Parathyroid adenoma (tissue), 2 donors: Measurements from ENCODE around the gene DCLK1.

Source experiments
- H2AFZ ChIP-seq: fragments of 300-600 bp; sonication (generic); one replicate; pipeline ENCODE4 v1.7.0; 2017; ENCODE audit warnings: antibody characterized with exemption, mild to moderate bottlenecking
- H3K27ac ChIP-seq: fragments of 300-600 bp; sonication (generic); one replicate; pipeline ENCODE4 v1.7.0; 2017
- H3K27me3 ChIP-seq: fragments of 300-600 bp; sonication (generic); one replicate; pipeline ENCODE4 v1.7.0; 2017; ENCODE audit warnings: low read length; ENCODE audit not compliant: control insufficient read depth, insufficient read depth
- H3K36me3 ChIP-seq: fragments of 300-600 bp; sonication (generic); one replicate; pipeline ENCODE4 v1.7.0; 2017; ENCODE audit warnings: low read length; ENCODE audit not compliant: control insufficient read depth, insufficient read depth
- H3K4me1 ChIP-seq: fragments of 300-600 bp; sonication (generic); one replicate; pipeline ENCODE4 v1.7.0; 2017; ENCODE audit warnings: control low read depth
- H3K4me2 ChIP-seq: fragments of 300-600 bp; sonication (generic); one replicate; pipeline ENCODE4 v1.7.0; 2017; ENCODE audit warnings: low read length
- H3K4me3 ChIP-seq: fragments of 300-600 bp; sonication (generic); one replicate; pipeline ENCODE4 v1.7.0; 2017; ENCODE audit warnings: low read depth, low read length
- H3K79me2 ChIP-seq: fragments of 300-600 bp; sonication (generic); one replicate; pipeline ENCODE4 v1.7.0; 2017; ENCODE audit warnings: control low read depth
- H3K9ac ChIP-seq: fragments of 300-600 bp; sonication (generic); one replicate; pipeline ENCODE4 v1.7.0; 2017; ENCODE audit warnings: mild to moderate bottlenecking
- H3K9me3 ChIP-seq: fragments of 300-600 bp; sonication (generic); one replicate; pipeline ENCODE4 v1.7.0; 2017; ENCODE audit warnings: low read length; ENCODE audit not compliant: control insufficient read depth
- TF ChIP-seq, protein P1 (sequence below): fragments of 300-600 bp; sonication (generic); IDR thresholded peaks from one replicate; pipeline ENCODE4 v1.7.0; 2017; ENCODE audit warnings: antibody characterized with exemption, mild to moderate bottlenecking
- donor health status: primary hyperparathyroidism.

Gene DCLK1

GRCh38 chr13:35898041-35898440 lies 233.1 kb downstream of the DCLK1 start:
- TF ChIP-seq, protein P1, sequence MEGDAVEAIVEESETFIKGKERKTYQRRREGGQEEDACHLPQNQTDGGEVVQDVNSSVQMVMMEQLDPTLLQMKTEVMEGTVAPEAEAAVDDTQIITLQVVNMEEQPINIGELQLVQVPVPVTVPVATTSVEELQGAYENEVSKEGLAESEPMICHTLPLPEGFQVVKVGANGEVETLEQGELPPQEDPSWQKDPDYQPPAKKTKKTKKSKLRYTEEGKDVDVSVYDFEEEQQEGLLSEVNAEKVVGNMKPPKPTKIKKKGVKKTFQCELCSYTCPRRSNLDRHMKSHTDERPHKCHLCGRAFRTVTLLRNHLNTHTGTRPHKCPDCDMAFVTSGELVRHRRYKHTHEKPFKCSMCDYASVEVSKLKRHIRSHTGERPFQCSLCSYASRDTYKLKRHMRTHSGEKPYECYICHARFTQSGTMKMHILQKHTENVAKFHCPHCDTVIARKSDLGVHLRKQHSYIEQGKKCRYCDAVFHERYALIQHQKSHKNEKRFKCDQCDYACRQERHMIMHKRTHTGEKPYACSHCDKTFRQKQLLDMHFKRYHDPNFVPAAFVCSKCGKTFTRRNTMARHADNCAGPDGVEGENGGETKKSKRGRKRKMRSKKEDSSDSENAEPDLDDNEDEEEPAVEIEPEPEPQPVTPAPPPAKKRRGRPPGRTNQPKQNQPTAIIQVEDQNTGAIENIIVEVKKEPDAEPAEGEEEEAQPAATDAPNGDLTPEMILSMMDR = no peak
- H3K27ac ChIP-seq = no peak overlapping the region

DNA sequence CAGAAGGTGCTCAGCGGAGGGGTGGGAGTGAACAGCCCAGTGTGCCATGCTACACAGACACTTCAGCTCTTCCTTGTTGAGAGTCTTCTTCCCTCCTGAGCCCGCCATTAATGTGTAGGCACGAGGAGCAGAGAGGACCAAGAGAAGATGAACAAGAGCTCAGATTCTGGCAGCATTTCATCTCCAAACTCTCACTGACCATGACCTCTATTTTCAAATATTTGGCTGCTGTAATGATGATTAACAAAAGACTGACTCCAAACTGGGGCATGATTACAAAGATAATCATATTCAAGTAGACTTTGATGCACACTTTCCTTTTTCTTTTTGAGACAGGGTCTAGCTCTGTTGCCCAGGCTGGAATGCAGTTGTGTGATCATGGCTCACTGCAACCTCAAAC lies 236.5 kb downstream of the DCLK1 start:
- Histone ChIP-seq H3K4me1 (no peaks in the 10 kb centered on the region), H3K4me2 (no peak overlapping the region), H3K79me2 (no peaks in the 10 kb centered on the region), H3K9ac (no peak overlapping the region), H3K9me3 (no peaks in the 10 kb centered on the region), H3K4me3 (no peak overlapping the region), H2AFZ (no peak overlapping the region), H3K27ac (no peak overlapping the region), H3K27me3 (no peaks in the 10 kb centered on the region), H3K36me3 (no peaks in the 10 kb centered on the region)
- TF ChIP-seq, protein P1 = no peak

More at GRCh38 chr13:35898041-35898440, 233.1 kb downstream of the DCLK1 start:
- Histone ChIP-seq H3K9ac (no peak overlapping the region), H2AFZ (no peak overlapping the region), H3K4me1 (no peaks in the 10 kb centered on the region), H3K9me3 (no peaks in the 10 kb centered on the region), H3K4me2 (no peak overlapping the region), H3K27me3 (no peaks in the 10 kb centered on the region), H3K4me3 (no peak overlapping the region), H3K79me2 (no peaks in the 10 kb centered on the region), H3K36me3 (no peaks in the 10 kb centered on the region)

GRCh38 chr13:35892837-35893814 lies 238.1 kb downstream of the DCLK1 start:
- no peaks in the 10 kb centered on the region for H3K79me2 ChIP-seq
- H3K4me1 ChIP-seq = no peaks in the 10 kb centered on the region
- H3K9me3 ChIP-seq = no peaks in the 10 kb centered on the region
- H3K27ac ChIP-seq = no peak overlapping the region
- no peak overlapping the region for H3K4me2 ChIP-seq
- no peak overlapping the region for H2AFZ ChIP-seq
- no peak overlapping the region for H3K9ac ChIP-seq
- H3K27me3 ChIP-seq = no peaks in the 10 kb centered on the region
- TF ChIP-seq, protein P1 = no peak
- H3K4me3 ChIP-seq = no peak overlapping the region
- no peaks in the 10 kb centered on the region for H3K36me3 ChIP-seq

- Histone ChIP-seq H3K4me1 (no peaks in the 10 kb centered on the region), H3K4me3 (no peak overlapping the region), H3K9ac (no peak overlapping the region), H3K9me3 (no peaks in the 10 kb centered on the region), H3K79me2 (no peaks in the 10 kb centered on the region), H2AFZ (no peak overlapping the region), H3K4me2 (no peak overlapping the region), H3K36me3 (no peaks in the 10 kb centered on the region), H3K27me3 (no peaks in the 10 kb centered on the region), H3K27ac (no peak overlapping the region)
- TF ChIP-seq, protein P1 = no peak
Measured at GRCh38 chr13:35891507-35892441, 239.4 kb downstream of the DCLK1 start.
